HG03469 (cell line): ENCODE measurements around the gene SCN2B.
"Not testable (repeated sequence)": the region's sequence is repeated elsewhere in the genome, so short reads cannot be mapped to it uniquely, and the experiment has no call there.

Source experiments
- ATAC-seq: cut with Tn5 transposase; IDR thresholded peaks from one replicate; pipeline ENCODE4 v1.9.1; 2021; ENCODE audit warnings: mild to moderate bottlenecking, moderate library complexity, moderate number of reproducible peaks; ENCODE audit not compliant: unreplicated experiment

Gene SCN2B

GRCh38 chr11:118207079-118207478 lies 30.6 kb upstream of the SCN2B start:
- no peak for ATAC-seq

- no peak for ATAC-seq
These were observed 30.1 kb upstream of the SCN2B start for GRCh38 chr11:118206391-118207031.

- no peak for ATAC-seq
These were observed 29.4 kb upstream of the SCN2B start for GRCh38 chr11:118205606-118206378.

- ATAC-seq: no peak
These were observed 26.4 kb upstream of the SCN2B start for GRCh38 chr11:118202599-118203422.

- ATAC-seq: no peak
These were observed 25.5 kb upstream of the SCN2B start for GRCh38 chr11:118201966-118202365.

- no peak for ATAC-seq
These were observed 24.7 kb upstream of the SCN2B start for GRCh38 chr11:118200901-118201680.

- ATAC-seq: no peak
These were observed 24.1 kb upstream of the SCN2B start for GRCh38 chr11:118200497-118200896.

- no peak for ATAC-seq
These were observed 22.7 kb upstream of the SCN2B start for GRCh38 chr11:118199135-118199534.

- ATAC-seq: no peak
These were observed 21.9 kb upstream of the SCN2B start for GRCh38 chr11:118198370-118198769.

- no peak for ATAC-seq
These were observed 18.6 kb upstream of the SCN2B start for GRCh38 chr11:118194835-118195627.

GRCh38 chr11:118193910-118194566 lies 17.6 kb upstream of the SCN2B start:
- no peak for ATAC-seq

- ATAC-seq: not testable (repeated sequence)
These were observed 16.4 kb upstream of the SCN2B start for GRCh38 chr11:118192817-118193216.

- ATAC-seq: not testable (repeated sequence)
These were observed 14.6 kb upstream of the SCN2B start for GRCh38 chr11:118190942-118191506.

GRCh38 chr11:118186346-118187107 lies 10.1 kb upstream of the SCN2B start:
- no peak for ATAC-seq

GRCh38 chr11:118184784-118185579 lies 8.5 kb upstream of the SCN2B start:
- ATAC-seq: no peak

- not testable (repeated sequence) for ATAC-seq
These were observed 7.3 kb upstream of the SCN2B start for GRCh38 chr11:118183691-118184090.

- ATAC-seq: no peak
These were observed 3.9 kb upstream of the SCN2B start for GRCh38 chr11:118180300-118180703.

GRCh38 chr11:118176778-118177134 lies 317 bp upstream of the SCN2B start:
- ATAC-seq: no peak
